Measurements from ENCODE around the gene CCDC89. TPM values are rescaled to one million over a fixed set of nuclear protein-coding genes. Genes with fewer than 3 reads are reported as not detected.
A peak's percentile ranks its signal among the peaks of the same experiment; 100 is the strongest.

CCDC89 gene
- total and polyA plus RNA-seq, 10 of the 15 experiments (the other 5 are each of a cell fraction or from before 2014, with no cell fraction given), result 0.11 to 0.15 TPM; not detected in 8

- no peak for TF ChIP-seq BCLAF1 (IDR thresholded peaks at IDR 0.05)
- TF ChIP-seq CHD4 (IDR thresholded peaks at IDR 0.05), result no peak
- TF ChIP-seq NFIC (IDR thresholded peaks at IDR 0.05; ENCODE audit: low read depth, low read length), result no peak
- no peak for TF ChIP-seq CBX5 (IDR thresholded peaks at IDR 0.05; ENCODE audit: low read depth)
- TF ChIP-seq EZH2 (IDR thresholded peaks at IDR 0.05; ENCODE audit: borderline replicate concordance, control insufficient read depth, low read depth, low read length), result no peak
- TF ChIP-seq NR2F1 (conservative IDR thresholded peaks at IDR 0.05), result peak; percentile 90
- TF ChIP-seq RAD51 (IDR thresholded peaks at IDR 0.05), result no peak
- peak; percentile 29; the same call in 1 of the 2 replicates for TF ChIP-seq TCF3 (IDR thresholded peaks at IDR 0.05; ENCODE audit: borderline replicate concordance, insufficient read depth, low read depth, low read length)
- peak; percentile 71; the same call in 1 of the 2 replicates for TF ChIP-seq ZBTB40 (IDR thresholded peaks at IDR 0.05; ENCODE audit: borderline replicate concordance)
- TF ChIP-seq ZBTB4 (CRISPR knock-in tag; IDR thresholded peaks at IDR 0.05), result no peak
- TF ChIP-seq TAF1 (IDR thresholded peaks at IDR 0.05; ENCODE audit: borderline replicate concordance, low read depth, low read length), result peak; percentile 81
- TF ChIP-seq BCL11A (IDR thresholded peaks at IDR 0.05; ENCODE audit: low read depth, low read length), result 0 out of 2 replicates have a peak, but pooled peaks have one; percentile 3
- TF ChIP-seq CBFB (IDR thresholded peaks at IDR 0.05; ENCODE audit: low read depth), result peak; percentile 92
- no peak for TF ChIP-seq BMI1 (IDR thresholded peaks at IDR 0.05; ENCODE audit: borderline replicate concordance)
- 0 out of 4 replicates have a peak, but pooled peaks of 1 of the 2 experiments have one; percentile 15 for TF ChIP-seq ETV6 (conservative IDR thresholded peaks at IDR 0.05 in 1 of 2, IDR thresholded peaks at IDR 0.05 in 1 of 2; ENCODE audit: borderline replicate concordance in 1 of 2, low read depth in 1 of 2)
- no peak for TF ChIP-seq PBX3 (IDR thresholded peaks at IDR 0.05; ENCODE audit: insufficient replicate concordance, low read depth, low read length)
These were observed 21.1 kb downstream of the CCDC89 start, which contains the start of gene CREBZF (continued) for GRCh38 chr11:85664615-85665481.

Measured in GM12878 (cell line).